ENCODE measurements around the gene MCTP2.

DNA sequence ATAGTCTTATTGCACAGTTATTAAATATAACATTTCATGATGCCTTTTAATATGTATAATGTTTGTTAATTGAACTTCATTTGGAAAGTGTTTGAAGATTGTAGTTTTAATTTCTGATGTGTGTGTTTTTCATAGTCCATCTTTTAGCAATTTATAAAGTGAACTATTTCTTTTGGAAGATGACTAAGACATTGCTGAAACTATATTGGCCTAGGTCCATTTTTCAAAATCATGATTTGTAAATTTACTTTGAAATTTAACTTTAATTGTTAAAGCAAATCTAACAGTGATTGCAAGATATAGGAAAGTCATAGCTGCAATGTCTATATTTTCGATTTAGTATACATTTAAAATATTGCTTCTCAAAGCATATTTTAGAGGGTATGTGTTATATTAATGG is 30.8 kb downstream of the MCTP2 start:
- TF ChIP-seq, protein P1, sequence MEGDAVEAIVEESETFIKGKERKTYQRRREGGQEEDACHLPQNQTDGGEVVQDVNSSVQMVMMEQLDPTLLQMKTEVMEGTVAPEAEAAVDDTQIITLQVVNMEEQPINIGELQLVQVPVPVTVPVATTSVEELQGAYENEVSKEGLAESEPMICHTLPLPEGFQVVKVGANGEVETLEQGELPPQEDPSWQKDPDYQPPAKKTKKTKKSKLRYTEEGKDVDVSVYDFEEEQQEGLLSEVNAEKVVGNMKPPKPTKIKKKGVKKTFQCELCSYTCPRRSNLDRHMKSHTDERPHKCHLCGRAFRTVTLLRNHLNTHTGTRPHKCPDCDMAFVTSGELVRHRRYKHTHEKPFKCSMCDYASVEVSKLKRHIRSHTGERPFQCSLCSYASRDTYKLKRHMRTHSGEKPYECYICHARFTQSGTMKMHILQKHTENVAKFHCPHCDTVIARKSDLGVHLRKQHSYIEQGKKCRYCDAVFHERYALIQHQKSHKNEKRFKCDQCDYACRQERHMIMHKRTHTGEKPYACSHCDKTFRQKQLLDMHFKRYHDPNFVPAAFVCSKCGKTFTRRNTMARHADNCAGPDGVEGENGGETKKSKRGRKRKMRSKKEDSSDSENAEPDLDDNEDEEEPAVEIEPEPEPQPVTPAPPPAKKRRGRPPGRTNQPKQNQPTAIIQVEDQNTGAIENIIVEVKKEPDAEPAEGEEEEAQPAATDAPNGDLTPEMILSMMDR (IDR thresholded peaks at IDR 0.05) = no peak
- no peak for TF ChIP-seq POLR2A (IDR thresholded peaks at IDR 0.05)
